Effector memory CD4-positive, alpha-beta T cell (primary cell): ENCODE results near the gene HOMER1.
"Not testable (repeated sequence)": the region's sequence is repeated elsewhere in the genome, so short reads cannot be mapped to it uniquely, and the experiment has no call there.

Source experiments
- DNase-seq, 3 donors: peaks; one replicate each; pipeline ENCODE4 v3.0.0-alpha.2; 2020
- H3K27ac ChIP-seq: 2 replicates; pipeline ENCODE4 v1.7.0; 2013; ENCODE audit warnings: mild to moderate bottlenecking, low read length, moderate library complexity; ENCODE audit not compliant: insufficient read depth, poor library complexity, severe bottlenecking
- H3K27me3 ChIP-seq: replicated peaks from 2 replicates; pipeline ENCODE4 v1.7.0; 2013; ENCODE audit warnings: mild to moderate bottlenecking, low read length; ENCODE audit not compliant: insufficient read depth, control insufficient read depth, poor library complexity, severe bottlenecking
- H3K36me3 ChIP-seq: 2 replicates; pipeline ENCODE4 v1.7.0; 2013; ENCODE audit warnings: mild to moderate bottlenecking, low read length, moderate library complexity; ENCODE audit not compliant: control insufficient read depth, insufficient read depth
- H3K4me1 ChIP-seq: 2 replicates; pipeline ENCODE4 v1.7.0; 2013; ENCODE audit warnings: low read length, mild to moderate bottlenecking; ENCODE audit not compliant: control insufficient read depth, insufficient read depth, poor library complexity, severe bottlenecking
- H3K4me3 ChIP-seq: 2 replicates; pipeline ENCODE4 v1.7.0; 2013; ENCODE audit warnings: low read length, low read depth, mild to moderate bottlenecking; ENCODE audit not compliant: insufficient read depth, poor library complexity, severe bottlenecking
- H3K9me3 ChIP-seq: 2 replicates; pipeline ENCODE4 v1.7.0; 2013; ENCODE audit warnings: mild to moderate bottlenecking, low read length, moderate library complexity; ENCODE audit not compliant: control insufficient read depth

Gene HOMER1

DNA sequence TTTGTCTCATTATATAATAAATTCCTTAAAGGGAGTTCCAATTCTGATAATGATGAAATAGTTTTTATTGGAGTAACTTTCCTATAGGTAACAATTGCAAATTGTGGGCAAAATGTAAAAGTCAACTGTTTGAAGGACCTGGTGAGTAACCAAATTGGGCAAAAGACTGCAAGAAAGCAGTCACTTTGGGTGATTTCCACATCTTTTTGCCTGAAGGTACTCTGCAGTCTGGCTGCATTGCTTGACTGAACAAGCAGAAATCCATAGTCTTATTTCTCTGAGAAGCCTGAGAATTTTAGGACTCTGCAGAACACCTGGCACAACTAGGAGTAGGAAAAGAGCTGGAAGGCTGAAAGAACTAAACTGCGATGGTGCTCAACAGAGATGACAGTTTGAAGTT lies 114.9 kb downstream of the HOMER1 start:
- H3K4me1 ChIP-seq, result no peaks in the 10 kb centered on the region
- no peaks in the 10 kb centered on the region for H3K27me3 ChIP-seq
- no peak for DNase-seq
- no peaks in the 10 kb centered on the region for H3K36me3 ChIP-seq
- no peaks in the 10 kb centered on the region for H3K9me3 ChIP-seq
- H3K27ac ChIP-seq, result no peak overlapping the region
- H3K4me3 ChIP-seq, result no peak overlapping the region

DNA sequence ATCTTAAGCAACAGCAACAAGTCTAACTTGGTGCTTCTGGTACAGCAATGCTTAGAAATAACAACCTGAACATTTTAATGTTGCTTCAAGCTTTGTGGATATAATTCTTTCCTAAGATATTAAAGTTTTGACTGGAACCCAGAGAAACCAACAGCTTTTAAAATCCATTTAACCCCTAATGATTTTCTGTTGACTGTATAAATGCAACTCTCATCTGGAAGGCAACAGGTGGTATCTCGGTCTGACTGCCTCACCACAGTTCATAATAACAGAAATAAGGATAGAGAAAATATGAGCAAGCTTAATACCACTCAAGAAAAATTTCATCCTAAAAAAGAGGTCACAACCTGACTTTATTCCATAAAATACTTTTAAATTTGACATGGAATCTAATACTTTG lies 116.9 kb downstream of the HOMER1 start:
- Histone ChIP-seq H3K27me3 (no peaks in the 10 kb centered on the region), H3K9me3 (no peaks in the 10 kb centered on the region), H3K27ac (no peak overlapping the region), H3K4me1 (no peaks in the 10 kb centered on the region), H3K4me3 (no peak overlapping the region), H3K36me3 (no peaks in the 10 kb centered on the region)
- DNase-seq, result no peak

DNA sequence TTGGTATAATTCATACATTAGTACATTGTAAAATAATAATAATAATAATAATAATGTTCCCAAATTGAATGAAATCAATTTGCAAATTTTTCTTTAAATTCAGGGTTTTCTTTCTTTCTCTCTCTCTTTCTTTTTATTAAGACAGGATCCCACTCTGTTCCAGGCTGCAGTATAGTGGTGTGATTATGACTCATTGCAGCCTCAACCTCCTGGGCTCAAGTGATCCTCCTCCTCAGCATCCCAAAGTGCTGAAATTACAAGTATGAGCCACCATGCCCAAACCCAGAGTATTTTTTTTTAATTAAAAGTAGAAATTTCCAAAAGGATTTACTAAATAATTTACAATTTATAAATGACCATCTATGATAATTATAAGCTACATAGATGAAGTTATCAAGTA lies 117.7 kb downstream of the HOMER1 start:
- Histone ChIP-seq H3K9me3 (no peaks in the 10 kb centered on the region), H3K4me1 (no peaks in the 10 kb centered on the region), H3K36me3 (no peaks in the 10 kb centered on the region), H3K27ac (no peak overlapping the region), H3K4me3 (no peak overlapping the region), H3K27me3 (no peaks in the 10 kb centered on the region)
- DNase-seq, result no peak

DNA sequence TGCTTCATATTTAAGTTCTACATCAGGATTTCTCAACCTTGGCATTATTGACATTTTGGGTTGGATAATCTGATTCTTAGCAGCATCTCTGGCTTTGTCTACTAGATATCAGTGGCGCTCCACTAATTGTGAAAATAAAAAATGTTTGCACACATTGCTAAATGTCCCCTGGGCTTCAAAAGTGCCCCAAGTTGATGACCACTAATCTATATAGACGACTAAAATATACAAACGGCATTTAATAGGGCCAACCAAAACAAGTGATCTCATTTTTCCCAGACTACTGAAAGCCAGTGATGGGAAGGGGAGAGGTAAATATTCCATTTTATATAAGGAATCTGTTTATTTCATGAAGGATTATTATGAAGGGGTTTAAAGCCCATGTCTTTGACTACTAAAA lies 118.6 kb downstream of the HOMER1 start:
- Histone ChIP-seq H3K4me1 (no peaks in the 10 kb centered on the region), H3K27ac (no peak overlapping the region), H3K36me3 (no peaks in the 10 kb centered on the region), H3K9me3 (no peaks in the 10 kb centered on the region), H3K27me3 (no peaks in the 10 kb centered on the region), H3K4me3 (no peak overlapping the region)
- DNase-seq, result no peak

- DNase-seq, result no peak
- Histone ChIP-seq H3K36me3 (no peaks in the 10 kb centered on the region), H3K4me1 (no peaks in the 10 kb centered on the region)
Observed at GRCh38 chr5:79392776-79393175, 121.2 kb downstream of the HOMER1 start.

GRCh38 chr5:79386679-79387078 lies 127.3 kb downstream of the HOMER1 start:
- no peaks in the 10 kb centered on the region for H3K4me1 ChIP-seq
- no peaks in the 10 kb centered on the region for H3K27me3 ChIP-seq
- no peak overlapping the region for H3K4me3 ChIP-seq

More at GRCh38 chr5:79392776-79393175, 121.2 kb downstream of the HOMER1 start:
- Histone ChIP-seq H3K4me3 (no peak overlapping the region), H3K27ac (no peak overlapping the region), H3K27me3 (no peaks in the 10 kb centered on the region), H3K9me3 (no peaks in the 10 kb centered on the region)

DNA sequence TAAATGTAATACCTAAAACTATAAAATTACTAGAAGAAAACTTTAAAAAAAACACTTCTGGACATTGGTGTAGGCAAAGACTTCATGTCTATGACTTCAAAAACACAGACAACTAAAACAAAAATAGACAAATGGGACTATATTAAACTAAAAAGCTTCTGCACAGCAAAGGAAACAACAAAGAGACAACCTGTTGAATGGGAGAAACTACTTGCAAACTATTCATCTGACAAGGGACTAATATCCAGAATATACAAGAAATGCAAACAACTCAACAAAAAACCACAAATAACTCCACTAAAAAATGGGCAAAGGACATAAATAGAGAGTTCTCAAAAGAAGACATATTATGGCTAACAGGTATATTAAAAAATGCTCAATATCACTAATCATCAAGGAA lies 128.8 kb downstream of the HOMER1 start:
- H3K4me3 ChIP-seq, H3K4me1 ChIP-seq, H3K36me3 ChIP-seq, H3K27me3 ChIP-seq, DNase-seq, H3K27ac ChIP-seq, H3K9me3 ChIP-seq: not testable (repeated sequence)

More at GRCh38 chr5:79386679-79387078, 127.3 kb downstream of the HOMER1 start:
- H3K9me3 ChIP-seq, result peaks cover 6% of the 10 kb centered on the region
- H3K36me3 ChIP-seq, result no peaks in the 10 kb centered on the region
- H3K27ac ChIP-seq, result no peak overlapping the region
- DNase-seq, result no peak

DNA sequence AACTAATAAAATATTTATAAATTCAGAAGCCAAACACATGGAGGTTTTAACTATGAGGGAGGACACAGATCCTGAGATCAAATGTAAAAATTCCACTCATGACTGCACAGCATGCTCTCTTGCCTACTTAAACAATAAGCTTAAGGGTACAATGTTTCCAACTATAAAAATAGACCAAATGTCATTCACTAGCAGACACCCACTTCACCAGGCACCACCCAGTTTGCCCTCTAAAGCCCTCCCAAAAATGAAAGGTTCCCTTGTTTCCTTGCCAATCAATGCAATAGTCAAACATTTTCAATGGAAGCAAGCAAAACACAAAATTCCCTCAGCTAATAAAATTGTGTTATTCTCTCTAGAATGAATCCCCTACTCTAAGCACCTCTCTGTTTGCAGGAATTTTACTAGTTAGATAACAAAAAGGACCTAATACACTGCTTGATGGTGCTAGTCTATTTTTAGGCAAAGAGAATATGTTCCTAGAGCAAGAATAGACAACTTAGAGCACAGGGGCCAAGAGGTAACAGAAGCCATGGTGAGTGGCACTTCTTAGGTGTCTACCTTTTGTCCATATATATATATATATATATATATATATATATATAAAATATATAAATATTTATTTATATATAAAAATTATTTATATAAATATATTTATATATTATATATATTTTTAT lies 135.3 kb downstream of the HOMER1 start:
- Histone ChIP-seq H3K36me3 (no peaks in the 10 kb centered on the region), H3K4me3 (no peak overlapping the region), H3K27me3 (no peaks in the 10 kb centered on the region)

DNA sequence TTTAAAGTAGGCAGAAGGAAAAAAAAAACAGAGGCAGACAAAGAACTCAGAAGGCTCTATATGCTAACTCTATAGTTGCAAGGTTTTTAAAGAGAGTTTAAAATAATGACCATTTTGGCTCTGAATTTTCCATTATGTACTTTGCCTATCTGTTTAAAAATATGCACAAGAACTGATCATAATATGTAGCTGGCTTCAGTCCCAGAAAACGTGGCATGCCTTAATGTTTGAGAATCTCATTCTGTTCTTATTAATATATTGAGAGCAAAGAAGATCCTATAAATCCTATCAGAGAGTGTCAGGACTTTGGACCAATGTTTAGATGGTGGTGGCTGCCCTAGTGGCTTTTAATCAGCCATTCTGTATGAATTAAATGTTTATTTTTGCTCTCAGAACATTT lies 156.5 kb downstream of the HOMER1 start:
- Histone ChIP-seq H3K36me3 (no peaks in the 10 kb centered on the region), H3K4me1 (no peaks in the 10 kb centered on the region), H3K4me3 (no peak overlapping the region), H3K27ac (no peak overlapping the region), H3K9me3 (no peaks in the 10 kb centered on the region), H3K27me3 (no peaks in the 10 kb centered on the region)
- no peak for DNase-seq

More for the DNA sequence above, 135.3 kb downstream of the HOMER1 start:
- no peak overlapping the region for H3K27ac ChIP-seq
- no peaks in the 10 kb centered on the region for H3K4me1 ChIP-seq
- DNase-seq, result no peak
- peaks cover 10% of the 10 kb centered on the region for H3K9me3 ChIP-seq

DNA sequence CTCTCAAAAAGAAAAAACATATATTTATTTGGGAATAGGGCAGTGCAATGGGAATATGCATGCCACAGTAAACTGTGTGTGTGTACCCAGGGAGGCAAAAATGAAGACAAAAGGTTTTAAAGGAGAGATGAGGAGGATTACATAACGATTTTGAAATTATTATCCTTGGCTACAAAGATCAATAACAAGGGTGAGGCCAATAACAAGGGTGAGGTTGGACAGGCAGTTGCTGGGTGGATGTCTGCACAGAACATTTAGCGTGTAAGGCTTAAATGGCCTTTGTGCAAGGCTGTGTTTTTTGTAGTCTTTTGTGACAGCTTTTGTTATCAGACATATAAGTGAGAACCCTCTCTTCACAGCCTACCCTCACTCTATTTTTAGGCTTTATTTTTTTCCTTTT lies 164.1 kb downstream of the HOMER1 start:
- no peak for DNase-seq
- H3K36me3 ChIP-seq, result no peaks in the 10 kb centered on the region
- no peaks in the 10 kb centered on the region for H3K9me3 ChIP-seq
- H3K27ac ChIP-seq, result no peak overlapping the region
- H3K4me3 ChIP-seq, result no peak overlapping the region
- H3K4me1 ChIP-seq, result no peaks in the 10 kb centered on the region
- H3K27me3 ChIP-seq, result no peaks in the 10 kb centered on the region
